IPS DF 6.9 (cell line): ENCODE measurements around the gene HNRNPL.
"Not testable (repeated sequence)": the region's sequence is repeated elsewhere in the genome, so short reads cannot be mapped to it uniquely, and the experiment has no call there.

ENCODE experiments used
- DNase-seq: peaks from one replicate; pipeline ENCODE4 v3.0.0-alpha.2; 2013; ENCODE audit warnings: low read depth, low spot score
- H3K27ac ChIP-seq: one replicate; pipeline ENCODE4 v1.5.1; 2013; ENCODE audit warnings: low read length, control low read depth
- H3K27me3 ChIP-seq: 2 replicates; pipeline ENCODE4 v1.6.1; 2013; ENCODE audit warnings: mild to moderate bottlenecking, low read length; ENCODE audit not compliant: control insufficient read depth, insufficient read depth
- H3K36me3 ChIP-seq: 2 replicates; pipeline ENCODE4 v1.6.1; 2013; ENCODE audit warnings: low read length; ENCODE audit not compliant: control insufficient read depth, insufficient read depth
- H3K4me1 ChIP-seq: 2 replicates; pipeline ENCODE4 v1.6.1; 2013; ENCODE audit warnings: low read length; ENCODE audit not compliant: control insufficient read depth, insufficient read depth
- H3K4me3 ChIP-seq: 2 replicates; pipeline ENCODE4 v1.5.1; 2013; ENCODE audit warnings: mild to moderate bottlenecking, low read length
- H3K9me3 ChIP-seq: 2 replicates; pipeline ENCODE4 v1.6.1; 2013; ENCODE audit warnings: low read length, inconsistent platforms; ENCODE audit not compliant: control insufficient read depth, insufficient read depth
- WGBS: extraction: QIAGEN DNeasy Blood & Tissue Kit; methylation state at CpG from one replicate; pipeline ENCODE4 v1.1.7; 2013; ENCODE audit warnings: mixed read lengths, missing lambda C conversion rate; ENCODE audit not compliant: insufficient read length, insufficient coverage; 5-methylcytosine and 5-hydroxymethylcytosine counted together

Gene HNRNPL

DNA sequence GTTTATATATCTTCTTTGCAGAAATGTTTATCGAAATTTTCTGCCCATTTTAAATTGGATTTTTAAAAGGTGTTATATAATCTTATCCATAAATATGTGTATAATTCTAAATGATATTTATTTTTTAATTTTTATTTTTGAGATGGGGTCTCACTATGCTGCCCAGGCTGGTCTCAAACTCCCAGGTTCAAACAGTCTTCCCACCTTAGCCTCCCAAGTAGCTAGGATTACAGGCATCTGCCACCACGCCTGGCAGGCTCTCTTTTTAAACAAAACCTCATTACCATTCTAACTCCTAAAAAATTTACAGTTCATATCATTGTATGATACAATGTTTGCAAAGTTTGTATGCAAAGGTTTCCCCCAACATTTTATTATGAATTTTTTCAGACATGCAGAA is 53.6 kb downstream of the HNRNPL start:
- DNase-seq: no peak
- no peaks in the 10 kb centered on the region; the same call in 1 of the 2 replicates for H3K36me3 ChIP-seq
- H3K4me3 ChIP-seq: no peak overlapping the region
- no peaks in the 10 kb centered on the region for H3K27me3 ChIP-seq
- no peaks in the 10 kb centered on the region for H3K4me1 ChIP-seq
- H3K9me3 ChIP-seq: no peaks in the 10 kb centered on the region
- H3K27ac ChIP-seq: no peak overlapping the region
- no CpG with 5 or more reads among the region's 2 CpGs for WGBS

DNA sequence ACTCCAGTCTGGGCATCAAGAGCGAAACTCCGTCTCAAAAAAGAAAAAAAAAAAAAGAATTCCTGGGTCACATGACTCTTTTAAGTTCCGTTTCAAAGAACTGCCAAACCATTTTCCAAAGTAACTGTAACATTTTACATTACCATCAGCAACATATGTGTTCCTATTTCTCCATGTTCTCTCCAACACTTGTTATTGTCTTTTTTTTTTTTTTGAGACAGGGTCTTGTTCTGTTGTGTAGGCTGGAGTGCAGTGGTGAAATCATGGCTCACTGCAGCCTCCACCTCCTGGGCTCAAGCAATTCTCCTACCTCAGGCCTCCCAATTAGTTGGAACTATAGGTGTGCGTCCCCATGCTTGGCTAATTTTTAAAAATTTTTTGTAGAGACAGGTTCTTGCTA is 54.2 kb downstream of the HNRNPL start:
- Histone ChIP-seq H3K4me3 (no peak overlapping the region), H3K27ac (no peak overlapping the region), H3K36me3 (no peaks in the 10 kb centered on the region; the same call in 1 of the 2 replicates), H3K27me3 (no peaks in the 10 kb centered on the region), H3K4me1 (no peaks in the 10 kb centered on the region), H3K9me3 (no peaks in the 10 kb centered on the region)
- DNase-seq: no peak
- WGBS: no CpG with 5 or more reads among the region's 4 CpGs

DNA sequence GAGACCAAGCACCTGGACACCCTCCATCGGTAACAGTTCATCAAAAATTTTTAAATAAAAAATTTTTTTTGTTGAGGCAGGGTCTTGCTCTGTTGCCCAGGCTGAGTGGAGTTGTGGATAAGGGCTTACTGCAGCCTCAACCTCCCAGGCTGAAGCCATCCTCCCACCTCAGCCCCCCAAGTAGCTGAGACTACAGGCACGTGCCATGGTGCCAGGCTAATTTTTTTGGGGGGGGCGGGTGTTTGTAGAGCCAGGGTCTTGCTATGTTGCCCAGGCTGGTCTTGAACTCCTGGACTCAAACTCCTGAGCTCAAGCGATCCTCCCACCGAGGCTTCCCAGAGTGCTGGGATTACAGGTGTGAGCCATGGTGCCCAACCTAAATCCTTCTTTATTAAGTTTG is 56.1 kb downstream of the HNRNPL start:
- WGBS: no CpG with 5 or more reads among the region's 5 CpGs
- Histone ChIP-seq H3K27ac (no peak overlapping the region), H3K9me3 (no peaks in the 10 kb centered on the region), H3K4me3 (no peak overlapping the region), H3K4me1 (no peaks in the 10 kb centered on the region), H3K27me3 (no peaks in the 10 kb centered on the region), H3K36me3 (no peaks in the 10 kb centered on the region; the same call in 1 of the 2 replicates)
- no peak for DNase-seq

- DNase-seq: no peak
- Histone ChIP-seq H3K27ac (no peak overlapping the region), H3K4me1 (no peaks in the 10 kb centered on the region), H3K36me3 (no peaks in the 10 kb centered on the region; the same call in 1 of the 2 replicates), H3K27me3 (no peaks in the 10 kb centered on the region), H3K9me3 (no peaks in the 10 kb centered on the region), H3K4me3 (no peak overlapping the region)
- WGBS: no CpG with 5 or more reads among the region's 8 CpGs
These were observed 56.6 kb downstream of the HNRNPL start for GRCh38 chr19:38793177-38793576.

DNA sequence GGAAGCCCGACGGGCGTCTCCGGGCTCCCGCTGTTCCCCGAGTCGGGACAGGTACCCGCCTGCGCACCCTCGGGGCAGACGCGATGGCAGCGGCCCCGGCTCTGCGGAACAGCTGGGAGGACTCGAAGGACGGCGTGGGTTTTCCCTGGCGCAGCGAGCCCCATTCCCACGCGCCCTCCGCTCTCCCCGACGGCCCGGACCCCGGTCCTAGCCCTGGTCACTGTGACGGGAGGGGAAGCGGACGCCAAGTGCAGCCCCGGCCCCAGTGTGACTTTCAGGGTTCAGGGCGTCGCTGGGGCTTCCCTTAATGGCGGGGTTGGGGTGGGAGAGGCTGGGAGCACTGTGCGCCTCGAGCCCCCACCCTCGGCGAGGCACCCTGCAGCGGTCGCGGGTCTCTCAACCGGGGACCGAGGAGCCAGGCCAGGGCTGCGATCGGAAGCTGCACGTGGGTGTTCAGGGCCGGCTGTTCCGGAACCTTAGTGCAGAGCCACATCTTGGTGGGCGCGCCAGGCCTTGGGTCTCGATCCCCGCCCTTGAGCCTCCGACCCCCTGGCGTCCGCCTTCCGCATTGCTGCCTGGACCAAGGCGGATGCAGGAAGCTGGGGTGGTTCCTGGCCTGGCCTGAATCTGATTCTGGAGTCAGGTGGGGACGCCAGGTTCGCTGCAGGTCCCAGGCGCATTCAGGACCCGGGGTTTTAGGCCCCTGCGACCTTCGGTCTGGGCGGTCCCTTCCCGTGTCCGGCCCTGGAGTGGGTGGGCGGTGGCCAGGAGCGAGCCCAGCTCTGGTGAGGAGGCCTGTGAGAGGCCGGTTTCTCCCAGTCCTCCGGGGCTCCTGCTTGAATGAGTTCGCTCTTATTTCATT is 57.3 kb downstream of the HNRNPL start:
- no peak for DNase-seq
- Histone ChIP-seq H3K9me3 (no peaks in the 10 kb centered on the region), H3K36me3 (no peaks in the 10 kb centered on the region; the same call in 1 of the 2 replicates), H3K27ac (no peak overlapping the region), H3K4me3 (peak overlapping the region; percentile 33; the same call in 1 of the 2 replicates), H3K4me1 (no peaks in the 10 kb centered on the region), H3K27me3 (no peaks in the 10 kb centered on the region)
- no CpG with 5 or more reads among the region's 71 CpGs for WGBS

DNA sequence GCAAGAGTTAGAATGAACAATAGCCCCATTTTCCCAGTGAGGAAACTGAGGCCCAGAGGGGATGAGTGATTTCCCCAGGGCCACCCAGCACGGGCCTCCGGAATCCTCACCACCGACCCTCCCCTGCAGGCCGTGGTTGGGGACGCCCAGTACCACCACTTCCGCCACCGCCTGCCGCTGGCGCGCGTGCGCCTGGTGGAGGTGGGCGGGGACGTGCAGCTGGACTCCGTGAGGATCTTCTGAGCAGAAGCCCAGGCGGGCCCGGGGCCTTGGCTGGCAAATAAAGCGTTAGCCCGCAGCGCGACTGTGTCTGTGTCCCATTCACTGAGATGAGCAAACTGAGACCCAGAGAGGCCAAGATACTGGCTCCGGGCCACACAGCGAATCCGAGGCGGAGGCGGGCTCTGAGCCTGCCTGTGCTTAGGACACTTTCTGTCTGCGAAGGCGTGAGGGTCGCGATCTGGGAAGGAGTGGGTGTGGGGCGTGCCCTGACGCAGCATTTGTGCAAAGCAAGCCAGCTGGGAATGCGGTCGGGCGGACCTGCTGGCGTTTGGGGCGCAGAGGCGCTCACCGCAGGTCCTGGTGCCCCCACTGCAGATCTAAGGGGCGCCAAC is 58.2 kb downstream of the HNRNPL start:
- not testable (repeated sequence) for H3K4me1 ChIP-seq, DNase-seq, H3K27ac ChIP-seq, H3K9me3 ChIP-seq, H3K36me3 ChIP-seq, H3K27me3 ChIP-seq, H3K4me3 ChIP-seq
- WGBS: no CpG with 5 or more reads among the region's 40 CpGs

DNA sequence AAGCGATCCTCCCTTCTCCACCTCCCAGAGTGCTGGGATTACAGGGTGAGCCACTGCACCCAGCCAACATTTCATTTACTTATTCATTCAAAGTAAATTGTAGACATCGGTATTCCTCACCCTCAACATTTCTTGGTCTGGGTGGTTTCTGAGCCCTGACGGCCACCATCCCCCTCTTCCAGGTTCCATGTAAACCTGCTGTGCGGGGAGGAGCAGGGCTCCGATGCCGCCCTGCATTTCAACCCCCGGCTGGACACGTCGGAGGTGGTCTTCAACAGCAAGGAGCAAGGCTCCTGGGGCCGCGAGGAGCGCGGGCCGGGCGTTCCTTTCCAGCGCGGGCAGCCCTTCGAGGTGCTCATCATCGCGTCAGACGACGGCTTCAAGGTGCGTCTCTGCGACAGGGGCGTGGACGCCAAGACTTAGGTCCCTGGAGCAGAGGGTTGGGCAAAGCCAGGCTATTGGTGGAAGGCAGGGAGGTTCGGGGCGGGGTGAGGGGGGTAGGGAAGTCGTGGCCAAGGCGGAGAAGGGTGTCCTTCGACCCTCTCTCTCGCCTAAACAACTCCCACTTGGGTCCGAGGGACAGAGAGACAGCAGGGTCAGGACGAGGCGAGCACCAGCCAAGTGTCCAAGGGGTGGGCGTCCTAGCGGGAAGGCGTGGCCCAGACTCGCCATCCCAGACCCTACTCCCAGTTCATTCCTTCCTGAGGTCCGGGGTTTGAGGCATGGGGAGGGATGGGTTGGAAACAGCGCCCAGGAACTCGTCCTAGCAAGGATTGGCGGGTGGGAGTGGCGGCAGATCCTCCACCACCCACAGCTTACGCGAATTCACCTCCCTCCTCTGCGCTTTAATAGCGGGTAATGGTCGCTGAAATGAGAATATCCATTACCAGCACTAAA is 59.0 kb downstream of the HNRNPL start:
- H3K4me1 ChIP-seq, H3K9me3 ChIP-seq, H3K27ac ChIP-seq, DNase-seq, H3K36me3 ChIP-seq, H3K4me3 ChIP-seq, H3K27me3 ChIP-seq: not testable (repeated sequence)
- no CpG with 5 or more reads among the region's 49 CpGs for WGBS

GRCh38 chr19:38788478-38789243 is 61.1 kb downstream of the HNRNPL start, which contains the start of gene LGALS7B:
LGALS7B (plus strand) TSS chr19:38789200; CDS start chr19:38789227, 27 bp downstream.
- DNase-seq: no peak
- Histone ChIP-seq H3K9me3 (no peaks in the 10 kb centered on the region), H3K4me1 (no peaks in the 10 kb centered on the region), H3K27me3 (no peaks in the 10 kb centered on the region), H3K36me3 (no peaks in the 10 kb centered on the region; the same call in 1 of the 2 replicates), H3K4me3 (no peak within 1 kb of the TSS), H3K27ac (no peak within 1 kb of the TSS)
- WGBS: no CpG with 5 or more reads among the region's 17 CpGs

DNA sequence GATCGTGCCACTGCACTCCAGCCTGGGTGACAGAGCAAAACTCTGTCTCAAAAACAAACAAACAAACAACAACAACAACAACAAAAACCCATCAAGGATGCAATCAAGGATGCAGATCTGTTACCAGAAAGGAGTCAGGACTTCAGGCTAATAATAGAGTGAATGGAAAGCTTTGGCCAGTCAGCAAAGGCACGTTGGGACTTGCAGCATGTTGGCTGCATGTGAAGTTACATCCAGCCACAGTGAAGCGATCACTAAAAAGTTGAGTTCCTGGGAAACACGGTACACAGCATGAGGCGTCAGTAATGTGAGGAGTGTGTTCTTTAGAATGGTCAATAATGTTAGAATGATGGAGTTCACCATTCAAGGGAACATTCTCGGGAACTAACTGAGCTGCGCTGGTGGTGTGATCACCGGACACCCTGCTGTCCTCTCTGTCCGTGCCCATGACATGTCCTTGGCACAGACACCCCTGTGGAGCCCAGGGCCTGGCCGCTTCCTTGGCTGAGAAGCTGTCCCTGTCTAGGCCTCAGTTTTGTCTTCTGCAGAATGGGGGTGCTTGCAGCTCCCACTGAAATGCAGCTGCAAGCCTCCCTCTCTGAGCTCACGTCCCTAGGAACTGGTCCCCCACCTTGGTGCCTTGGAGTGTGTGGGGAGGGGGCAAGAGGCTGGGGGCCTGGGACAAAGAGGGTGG is 63.1 kb downstream of the HNRNPL start:
- H3K4me1 ChIP-seq: no peaks in the 10 kb centered on the region
- no peaks in the 10 kb centered on the region for H3K36me3 ChIP-seq
- H3K27ac ChIP-seq: no peak overlapping the region
- H3K27me3 ChIP-seq: no peaks in the 10 kb centered on the region
- WGBS: no CpG with 5 or more reads among the region's 11 CpGs
- H3K9me3 ChIP-seq: no peaks in the 10 kb centered on the region
- DNase-seq: no peak
- no peak overlapping the region for H3K4me3 ChIP-seq
